GM10847 (cell line): ENCODE measurements around the gene PNPLA8.

Experiments
- POLR2A ChIP-seq: IDR thresholded peaks from 2 replicates; pipeline ENCODE4 v1.6.1; 2011; ENCODE audit not compliant: insufficient read length; ENCODE audit errors: extremely low read depth

Gene PNPLA8

GRCh38 chr7:108535744-108536143 lies 9.8 kb upstream of the PNPLA8 start:
- no peak for TF ChIP-seq POLR2A

GRCh38 chr7:108535257-108535656 lies 9.3 kb upstream of the PNPLA8 start:
- TF ChIP-seq POLR2A = no peak

DNA sequence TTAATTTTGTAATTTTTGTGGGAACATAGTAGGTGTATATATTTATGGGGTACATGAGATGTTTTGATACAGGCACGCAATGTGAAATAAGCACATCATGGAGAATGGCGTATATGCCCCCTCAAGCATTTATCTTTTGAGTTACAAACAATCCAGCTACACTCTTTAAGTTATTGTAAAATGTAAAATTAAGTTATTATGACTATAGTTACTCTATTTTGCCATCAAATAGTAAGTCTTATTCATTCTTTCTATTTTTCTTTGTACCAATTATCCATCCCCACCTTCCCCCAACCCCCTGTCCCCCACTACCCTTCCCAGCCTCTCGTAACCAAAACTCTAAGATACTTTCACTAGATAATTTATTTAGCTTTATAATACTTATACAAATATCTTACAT lies 7.8 kb upstream of the PNPLA8 start:
- TF ChIP-seq POLR2A = no peak

DNA sequence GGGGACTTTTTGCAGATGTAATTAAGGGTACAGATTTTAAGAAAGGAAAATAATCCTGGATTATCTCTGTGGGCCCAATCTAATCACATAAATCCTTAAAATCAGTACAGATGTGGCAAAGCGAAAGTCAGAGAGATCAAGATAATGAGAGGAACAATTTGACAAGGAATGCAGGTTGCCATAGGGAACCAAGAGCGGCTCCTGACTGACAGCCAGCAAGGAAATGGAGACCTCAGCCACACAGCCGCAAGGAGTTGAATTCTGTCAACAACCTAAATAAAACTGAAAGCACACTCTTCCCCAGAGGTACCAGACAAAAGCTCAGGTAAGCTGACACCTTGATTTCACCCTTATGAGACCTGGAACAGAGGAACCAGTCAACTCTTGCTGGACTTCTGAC lies 3.4 kb upstream of the PNPLA8 start:
- no peak for TF ChIP-seq POLR2A

DNA sequence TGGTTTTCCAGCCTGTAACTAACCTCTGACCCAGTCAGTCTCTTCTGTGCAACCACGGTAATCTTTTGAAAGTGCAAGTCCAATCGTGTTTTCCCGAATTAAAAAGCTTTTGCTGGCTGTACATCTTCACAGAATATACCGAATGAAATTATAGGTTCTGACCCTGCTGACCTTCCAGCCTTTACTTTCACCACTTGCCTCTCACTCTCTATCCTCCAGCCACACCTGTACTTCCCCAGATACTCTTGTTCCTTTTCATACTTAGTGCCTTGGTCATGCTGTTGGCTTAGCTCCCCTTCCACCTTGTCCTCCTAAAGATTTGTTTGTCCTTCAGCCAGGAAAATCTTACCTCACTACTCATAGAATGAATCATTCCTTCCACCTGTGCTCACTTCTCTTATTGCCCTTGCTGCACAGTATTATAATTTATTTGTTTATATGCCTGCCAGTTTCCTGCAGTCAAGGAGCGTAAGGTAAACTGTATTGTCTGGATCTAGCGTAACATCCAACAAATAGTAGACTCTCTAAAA lies 2.3 kb upstream of the PNPLA8 start:
- TF ChIP-seq POLR2A = no peak

DNA sequence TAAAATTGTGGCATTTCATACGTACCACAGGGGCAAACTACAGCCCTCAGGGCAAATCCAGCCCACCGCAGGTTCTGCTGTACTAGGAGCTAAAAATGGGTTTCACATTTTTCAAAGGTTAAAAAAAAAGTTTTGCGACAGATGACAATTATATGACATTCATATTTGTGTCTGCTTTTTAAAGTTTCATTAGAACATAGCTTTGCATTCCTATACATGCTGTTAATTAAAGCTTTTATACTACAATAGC lies 758 bp upstream of the PNPLA8 start:
- TF ChIP-seq POLR2A = no peak

DNA sequence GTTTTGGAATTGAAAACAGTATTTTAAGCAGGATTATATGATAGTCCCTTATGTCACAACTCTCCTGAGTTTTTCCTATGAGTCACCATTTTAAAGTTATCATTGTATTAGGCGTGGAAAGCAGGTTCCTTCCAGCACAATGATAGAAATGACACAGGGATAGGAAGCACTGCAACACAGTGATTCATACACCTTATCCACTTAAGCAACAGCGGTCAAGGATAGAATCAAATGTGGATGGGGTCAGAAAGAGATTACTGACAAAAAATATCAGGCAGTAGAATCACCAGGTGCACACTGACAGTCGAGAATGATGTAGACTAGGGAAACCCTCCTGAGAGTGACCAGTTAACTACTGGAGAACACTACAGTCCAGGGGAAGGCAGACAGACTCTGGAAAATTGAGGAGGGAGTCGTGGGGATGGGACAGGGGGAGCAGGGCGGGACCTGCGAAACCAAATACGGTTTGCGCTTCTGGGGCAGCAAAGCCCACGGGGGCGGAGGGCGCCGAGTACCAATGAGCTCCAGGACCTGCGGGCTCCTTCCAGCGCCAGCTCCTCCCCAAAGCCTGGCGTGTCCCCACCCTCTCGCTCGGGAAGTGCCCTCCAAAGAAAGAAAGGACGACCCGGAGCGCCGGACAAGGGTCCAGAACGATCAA lies 479 bp downstream of the PNPLA8 start:
- TF ChIP-seq POLR2A = no peak

- no peak for TF ChIP-seq POLR2A
Observed at GRCh38 chr7:108522780-108523179, 3.2 kb downstream of the PNPLA8 start.

DNA sequence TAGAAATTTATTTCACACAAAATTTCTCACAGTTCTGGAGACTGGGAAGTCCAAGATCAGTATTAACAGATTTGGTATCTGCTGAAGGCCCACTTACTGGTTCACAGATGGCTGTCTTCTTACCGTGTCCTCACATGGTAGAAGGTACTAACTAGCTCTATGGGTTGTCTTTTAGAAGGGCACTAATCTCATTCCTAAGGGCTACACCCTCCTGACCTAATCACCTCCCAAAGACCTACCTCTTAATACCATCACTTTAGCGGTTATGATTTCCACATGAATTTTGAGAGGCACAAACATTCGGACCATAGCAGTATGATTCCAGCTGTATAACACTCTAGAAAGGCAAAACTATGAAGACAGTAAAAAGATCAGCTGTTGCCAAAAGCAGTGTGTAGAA lies 8.0 kb downstream of the PNPLA8 start:
- no peak for TF ChIP-seq POLR2A

DNA sequence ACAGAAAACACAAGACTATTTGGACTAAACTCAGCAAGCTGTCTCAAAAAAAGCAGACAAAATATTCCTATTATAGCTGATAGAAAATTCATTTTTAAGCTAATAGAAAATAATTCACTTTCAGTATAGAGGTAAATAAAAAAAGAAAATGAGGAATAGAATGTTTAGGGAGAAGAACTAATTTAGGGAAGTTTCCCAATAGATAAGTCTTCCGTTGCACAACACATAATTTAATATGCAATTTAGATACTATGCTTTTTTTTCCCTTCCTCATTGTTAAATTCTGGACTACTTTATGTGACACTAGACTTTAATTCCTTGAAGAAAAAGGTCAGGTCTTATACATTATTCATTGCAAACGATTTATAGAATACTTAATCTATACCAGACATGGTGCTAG lies 10.3 kb downstream of the PNPLA8 start:
- no peak for TF ChIP-seq POLR2A

DNA sequence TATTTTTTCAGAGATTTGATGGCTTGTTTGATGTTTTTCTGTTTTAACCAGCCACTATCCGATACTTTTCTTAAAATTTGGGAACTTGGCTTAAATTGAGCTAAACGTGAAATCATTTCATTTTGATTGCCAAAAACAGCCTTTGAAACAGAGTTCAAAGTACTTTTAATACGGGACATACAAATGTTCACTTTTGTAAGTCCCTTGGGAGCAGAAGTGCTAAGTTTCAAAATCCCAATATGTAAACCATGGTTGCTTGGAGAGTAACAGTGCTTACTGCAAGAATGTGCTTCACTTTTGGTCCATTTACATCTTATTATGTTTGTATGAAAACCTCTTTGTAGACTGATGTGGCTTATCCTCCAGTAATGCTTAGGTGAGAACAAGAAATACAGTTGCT lies 10.9 kb downstream of the PNPLA8 start:
- no peak for TF ChIP-seq POLR2A

- TF ChIP-seq POLR2A = no peak
Observed at GRCh38 chr7:108511939-108512338, 14.0 kb downstream of the PNPLA8 start.

DNA sequence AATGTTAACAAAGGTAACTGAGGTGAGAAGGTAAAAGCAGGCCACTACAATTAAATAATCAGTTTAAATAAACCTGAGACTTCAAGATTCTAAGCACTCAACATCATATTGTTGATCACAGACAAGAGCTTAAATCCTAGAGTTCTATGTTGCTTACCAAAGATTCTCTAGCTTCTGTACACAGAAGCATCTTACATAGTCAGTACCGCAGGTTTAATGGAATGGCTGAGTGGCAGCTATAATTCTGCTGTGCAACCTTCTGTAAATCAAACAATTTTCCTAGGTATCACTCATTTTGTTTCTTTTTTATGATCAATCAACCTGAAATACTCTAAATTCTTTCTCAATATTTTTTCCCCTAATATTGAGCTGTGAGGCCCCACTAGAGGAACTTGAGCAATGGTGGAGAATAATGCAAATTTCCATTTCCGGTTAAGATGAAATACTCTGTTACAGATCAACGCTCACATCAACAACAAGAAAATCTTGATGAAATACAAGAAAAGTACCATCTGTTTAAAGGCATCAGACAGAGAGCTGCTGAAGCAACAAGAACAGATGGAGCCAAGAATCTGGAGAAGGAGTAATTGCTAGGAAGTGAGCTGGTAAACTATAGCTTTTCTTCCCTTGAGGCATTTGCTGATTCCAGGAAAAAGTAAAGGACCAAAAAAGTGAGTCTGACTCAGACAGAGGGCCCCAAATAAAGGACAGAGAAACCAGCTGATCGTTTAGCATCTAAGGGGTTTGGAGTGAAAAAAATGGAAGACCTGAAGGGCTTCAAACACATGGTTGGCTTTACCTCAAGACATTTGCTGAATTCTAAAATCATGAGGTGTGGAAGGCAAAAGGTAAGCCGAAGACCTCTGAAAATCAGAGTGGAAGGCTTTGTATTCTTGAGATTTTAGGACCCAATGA lies 22.6 kb downstream of the PNPLA8 start:
- TF ChIP-seq POLR2A = no peak

- no peak for TF ChIP-seq POLR2A
Observed at GRCh38 chr7:108499566-108499965, 26.4 kb downstream of the PNPLA8 start.

GRCh38 chr7:108498481-108498880 lies 27.5 kb downstream of the PNPLA8 start:
- TF ChIP-seq POLR2A = no peak

- no peak for TF ChIP-seq POLR2A
Observed at GRCh38 chr7:108497082-108497725, 28.7 kb downstream of the PNPLA8 start.
